Neural cell (in vitro differentiated cells): ENCODE measurements around the gene OR52M1.

Experiments
- EZH2 ChIP-seq: fragments of 200-600, 300-800 bp; shearing (Covaris generic), sonication (generic); IDR thresholded peaks from 2 replicates; pipeline ENCODE4 v1.6.1; 2014; ENCODE audit warnings: antibody characterized with exemption, low read length, borderline replicate concordance, mild to moderate bottlenecking; ENCODE audit not compliant: insufficient read depth, poor library complexity, severe bottlenecking
- TF ChIP-seq, protein P1 (sequence below): fragments of 450-650 bp; IDR thresholded peaks from 2 replicates; pipeline ENCODE4 v1.5.1; 2014; ENCODE audit warnings: antibody characterized with exemption, mild to moderate bottlenecking, moderate library complexity; ENCODE audit not compliant: poor library complexity, severe bottlenecking

DNA sequence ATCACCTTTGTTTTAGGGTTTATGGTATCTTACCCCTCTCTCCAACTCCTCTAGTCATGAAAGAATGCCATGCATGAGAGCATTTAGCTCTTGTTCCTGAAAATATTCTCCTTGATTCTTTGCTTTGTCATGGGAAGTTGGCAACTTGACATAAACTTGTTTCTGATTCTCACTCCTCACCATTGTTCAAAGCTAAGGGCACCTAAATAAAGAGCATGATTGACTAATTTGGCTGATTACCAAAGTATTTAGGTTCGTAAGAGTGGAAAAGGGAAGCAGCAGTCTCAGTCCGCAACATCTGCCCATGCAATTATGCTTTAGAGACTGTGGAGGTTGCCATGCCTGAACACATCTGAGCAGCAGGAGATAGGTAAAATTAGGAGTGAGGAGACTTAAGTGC is 36.1 kb upstream of the OR52M1 start:
- TF ChIP-seq EZH2, result no peak
- TF ChIP-seq, protein P1, sequence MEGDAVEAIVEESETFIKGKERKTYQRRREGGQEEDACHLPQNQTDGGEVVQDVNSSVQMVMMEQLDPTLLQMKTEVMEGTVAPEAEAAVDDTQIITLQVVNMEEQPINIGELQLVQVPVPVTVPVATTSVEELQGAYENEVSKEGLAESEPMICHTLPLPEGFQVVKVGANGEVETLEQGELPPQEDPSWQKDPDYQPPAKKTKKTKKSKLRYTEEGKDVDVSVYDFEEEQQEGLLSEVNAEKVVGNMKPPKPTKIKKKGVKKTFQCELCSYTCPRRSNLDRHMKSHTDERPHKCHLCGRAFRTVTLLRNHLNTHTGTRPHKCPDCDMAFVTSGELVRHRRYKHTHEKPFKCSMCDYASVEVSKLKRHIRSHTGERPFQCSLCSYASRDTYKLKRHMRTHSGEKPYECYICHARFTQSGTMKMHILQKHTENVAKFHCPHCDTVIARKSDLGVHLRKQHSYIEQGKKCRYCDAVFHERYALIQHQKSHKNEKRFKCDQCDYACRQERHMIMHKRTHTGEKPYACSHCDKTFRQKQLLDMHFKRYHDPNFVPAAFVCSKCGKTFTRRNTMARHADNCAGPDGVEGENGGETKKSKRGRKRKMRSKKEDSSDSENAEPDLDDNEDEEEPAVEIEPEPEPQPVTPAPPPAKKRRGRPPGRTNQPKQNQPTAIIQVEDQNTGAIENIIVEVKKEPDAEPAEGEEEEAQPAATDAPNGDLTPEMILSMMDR, result no peak
